Colonic mucosa (tissue), 4 donors: Measurements from ENCODE around the gene POU6F2. TPM values are rescaled to one million over a fixed set of nuclear protein-coding genes. Genes with fewer than 3 reads are reported as not detected.

Experiments used
- DNase-seq: peaks from one replicate; pipeline ENCODE4 v3.0.0-alpha.2; 2020
- H3K27ac ChIP-seq: fragments of 200-600 bp; one replicate; pipeline ENCODE4 v1.8.0; 2021
- H3K27me3 ChIP-seq: fragments of 200-600 bp; one replicate; pipeline ENCODE4 v1.8.0; 2021
- H3K36me3 ChIP-seq: fragments of 200-600 bp; one replicate; pipeline ENCODE4 v1.8.0; 2021
- H3K4me1 ChIP-seq: fragments of 200-600 bp; one replicate; pipeline ENCODE4 v1.8.0; 2021; ENCODE audit warnings: mild to moderate bottlenecking
- H3K4me3 ChIP-seq: fragments of 200-600 bp; one replicate; pipeline ENCODE4 v1.8.0; 2021
- H3K9ac ChIP-seq, 2 donors: one replicate each; pipeline ENCODE4 v1.7.0; 2013; ENCODE audit warnings: control low read depth in 2 of 2, low read depth in 2 of 2, low read length in 2 of 2
- H3K9me3 ChIP-seq: fragments of 200-600 bp; one replicate; pipeline ENCODE4 v1.8.0; 2021
- CTCF ChIP-seq: fragments of 200-600 bp; IDR thresholded peaks from one replicate; pipeline ENCODE4 v1.8.0; 2022; ENCODE audit warnings: antibody characterized with exemption, mild to moderate bottlenecking
- intact Hi-C: fragments of 100-400 bp; cut with DNase I; formaldehyde crosslinking; loops from one replicate; pipeline ENCODE4 v1.14.1; 2022
- total RNA-seq, 2 donors: library from RNA; stranded (reverse); fragmentation: NEBNext Ultra II Directional in 1 of 2; extraction: Animal tissue kit (Norgen Biotek cat#: 25700) in 1 of 2; gene quantifications; one replicate each; pipeline ENCODE4 v1.2.1, GENCODE V29; 2021
- donor health status: healthy.
- donor health status: DM: no; HTN: no; CAD: no.
- donor health status: DM: no; HTN: no; CAD: no.

Gene POU6F2
- total RNA-seq, 2 donors from 2014 or later = 1.3 TPM; not detected in 1

- no peak overlapping the region for H3K27ac ChIP-seq
- no peaks in the 10 kb centered on the region for H3K36me3 ChIP-seq
- intact Hi-C loops = no loop called here
- DNase-seq = no peak
- no peaks in the 10 kb centered on the region for H3K9me3 ChIP-seq
- H3K4me3 ChIP-seq = no peak overlapping the region
- no peak for TF ChIP-seq CTCF
- H3K4me1 ChIP-seq = no peaks in the 10 kb centered on the region
- H3K9ac ChIP-seq = no peak overlapping the region
- no peaks in the 10 kb centered on the region for H3K27me3 ChIP-seq
Measured at GRCh38 chr7:39383136-39383535, 405.4 kb downstream of the POU6F2 start.

- no peak for TF ChIP-seq CTCF
- no peak for DNase-seq
- no peaks in the 10 kb centered on the region for H3K9me3 ChIP-seq
- no peaks in the 10 kb centered on the region for H3K27me3 ChIP-seq
- H3K36me3 ChIP-seq = no peaks in the 10 kb centered on the region
- H3K4me3 ChIP-seq = no peak overlapping the region
- no peak overlapping the region for H3K27ac ChIP-seq
- no peak overlapping the region for H3K9ac ChIP-seq
- no peaks in the 10 kb centered on the region for H3K4me1 ChIP-seq
- intact Hi-C loops = no loop called here
Measured at GRCh38 chr7:39384386-39384785, 406.7 kb downstream of the POU6F2 start.

- intact Hi-C loops = no loop called here
- H3K36me3 ChIP-seq = no peaks in the 10 kb centered on the region
- H3K4me1 ChIP-seq = no peaks in the 10 kb centered on the region
- no peak overlapping the region for H3K4me3 ChIP-seq
- no peak overlapping the region for H3K27ac ChIP-seq
- H3K9ac ChIP-seq = no peak overlapping the region
- no peaks in the 10 kb centered on the region for H3K27me3 ChIP-seq
- H3K9me3 ChIP-seq = no peaks in the 10 kb centered on the region
- no peak for TF ChIP-seq CTCF
- no peak for DNase-seq
Measured at GRCh38 chr7:39386718-39387117, 409.0 kb downstream of the POU6F2 start.

GRCh38 chr7:39392151-39392550 lies 414.4 kb downstream of the POU6F2 start:
- no peaks in the 10 kb centered on the region for H3K27me3 ChIP-seq
- no peaks in the 10 kb centered on the region for H3K36me3 ChIP-seq
- H3K9me3 ChIP-seq = no peaks in the 10 kb centered on the region
- no peak overlapping the region for H3K4me3 ChIP-seq
- TF ChIP-seq CTCF = no peak
- no peak overlapping the region for H3K27ac ChIP-seq
- DNase-seq = no peak
- intact Hi-C loops = no loop called here
- no peak overlapping the region for H3K9ac ChIP-seq
- no peaks in the 10 kb centered on the region for H3K4me1 ChIP-seq

- Histone ChIP-seq H3K27ac (no peak overlapping the region), H3K4me1 (no peaks in the 10 kb centered on the region), H3K9ac (no peak overlapping the region), H3K9me3 (no peaks in the 10 kb centered on the region), H3K27me3 (no peaks in the 10 kb centered on the region), H3K36me3 (no peaks in the 10 kb centered on the region), H3K4me3 (no peak overlapping the region)
- TF ChIP-seq CTCF = no peak
- intact Hi-C loops = no loop called here
- no peak for DNase-seq
Measured at GRCh38 chr7:39394105-39394680, 416.5 kb downstream of the POU6F2 start.
